ENCODE measurements around the gene PDE6D. TPM values are rescaled to one million over a fixed set of nuclear protein-coding genes. Genes with fewer than 3 reads are reported as not detected.
"Not testable (repeated sequence)": the region's sequence is repeated elsewhere in the genome, so short reads cannot be mapped to it uniquely, and the experiment has no call there.

PDE6D gene
- total RNA-seq, 2 donors from 2014 or later = 20.4 to 28.9 TPM

- Mint-ChIP-seq H3K36me3 (ENCODE audit: low read depth) (peaks cover 17% of the 10 kb centered on the region), H3K27me3 (no peaks in the 10 kb centered on the region), H3K4me3 (no peak overlapping the region), H3K27ac (no peak overlapping the region), H3K4me1 (peaks cover 15% of the 10 kb centered on the region), H3K9me3 (no peaks in the 10 kb centered on the region)
- ATAC-seq (replicated peaks) = peak; percentile 51
Measured at GRCh38 chr2:231717281-231718171, 63.6 kb downstream of the PDE6D start.

GRCh38 chr2:231716666-231717280, 64.3 kb downstream of the PDE6D start:
- Mint-ChIP-seq H3K27ac (no peak overlapping the region), H3K4me3 (no peak overlapping the region), H3K4me1 (peaks cover 23% of the 10 kb centered on the region), H3K9me3 (no peaks in the 10 kb centered on the region), H3K27me3 (no peaks in the 10 kb centered on the region), H3K36me3 (ENCODE audit: low read depth) (peaks cover 25% of the 10 kb centered on the region)
- ATAC-seq (replicated peaks) = no peak

GRCh38 chr2:231715988-231716616, 65.0 kb downstream of the PDE6D start:
- peaks cover 32% of the 10 kb centered on the region for H3K36me3 Mint-ChIP-seq (ENCODE audit: low read depth)
- no peaks in the 10 kb centered on the region for H3K27me3 Mint-ChIP-seq
- no peak overlapping the region for H3K4me3 Mint-ChIP-seq
- ATAC-seq (replicated peaks) = no peak
- peaks cover 27% of the 10 kb centered on the region for H3K4me1 Mint-ChIP-seq
- H3K27ac Mint-ChIP-seq = peak overlapping the region; percentile 17
- no peaks in the 10 kb centered on the region for H3K9me3 Mint-ChIP-seq

- peak overlapping the region; percentile 69 for H3K27ac Mint-ChIP-seq
- H3K4me3 Mint-ChIP-seq = no peak overlapping the region
- ATAC-seq (replicated peaks) = no peak
- H3K27me3 Mint-ChIP-seq = no peaks in the 10 kb centered on the region
- no peaks in the 10 kb centered on the region for H3K9me3 Mint-ChIP-seq
- H3K4me1 Mint-ChIP-seq = peaks cover 27% of the 10 kb centered on the region
- H3K36me3 Mint-ChIP-seq (ENCODE audit: low read depth) = peaks cover 38% of the 10 kb centered on the region
Measured at GRCh38 chr2:231715499-231715837, 65.6 kb downstream of the PDE6D start.

GRCh38 chr2:231714639-231715498, 66.2 kb downstream of the PDE6D start:
- Mint-ChIP-seq H3K36me3 (ENCODE audit: low read depth) (peaks cover 42% of the 10 kb centered on the region), H3K27ac (peak overlapping the region; percentile 69), H3K9me3 (no peaks in the 10 kb centered on the region), H3K4me1 (peaks cover 27% of the 10 kb centered on the region), H3K4me3 (no peak overlapping the region), H3K27me3 (no peaks in the 10 kb centered on the region)
- ATAC-seq (replicated peaks) = peak; percentile 31

- ATAC-seq (replicated peaks) = peak; percentile 52
- H3K27me3 Mint-ChIP-seq = no peaks in the 10 kb centered on the region
- H3K9me3 Mint-ChIP-seq = no peaks in the 10 kb centered on the region
- H3K4me1 Mint-ChIP-seq = peaks cover 27% of the 10 kb centered on the region
- H3K27ac Mint-ChIP-seq = peak overlapping the region; percentile 89
- peak overlapping the region; percentile 71 for H3K4me3 Mint-ChIP-seq
- peaks cover 51% of the 10 kb centered on the region for H3K36me3 Mint-ChIP-seq (ENCODE audit: low read depth)
Measured at GRCh38 chr2:231713730-231714638, 67.1 kb downstream of the PDE6D start.

GRCh38 chr2:231713406-231713729, 67.7 kb downstream of the PDE6D start:
- Mint-ChIP-seq H3K27ac (peak overlapping the region; percentile 89), H3K36me3 (ENCODE audit: low read depth) (peaks cover 57% of the 10 kb centered on the region), H3K4me1 (peaks cover 27% of the 10 kb centered on the region), H3K4me3 (peak overlapping the region; percentile 71)
- H3K27me3 Mint-ChIP-seq; H3K9me3 Mint-ChIP-seq; ATAC-seq (replicated peaks): not testable (repeated sequence)

GRCh38 chr2:231712451-231713021, 68.5 kb downstream of the PDE6D start:
- H3K27me3 Mint-ChIP-seq; H3K9me3 Mint-ChIP-seq; ATAC-seq (replicated peaks): not testable (repeated sequence)
- Mint-ChIP-seq H3K4me3 (peak overlapping the region; percentile 91), H3K36me3 (ENCODE audit: low read depth) (peaks cover 63% of the 10 kb centered on the region), H3K4me1 (peaks cover 27% of the 10 kb centered on the region), H3K27ac (peak overlapping the region; percentile 94)

- H3K4me1 Mint-ChIP-seq = peaks cover 27% of the 10 kb centered on the region
Measured at GRCh38 chr2:231711677-231712450, 69.2 kb downstream of the PDE6D start.

GRCh38 chr2:231710799-231711676, 70.0 kb downstream of the PDE6D start:
- H3K4me1 Mint-ChIP-seq = peaks cover 27% of the 10 kb centered on the region
- peaks cover 63% of the 10 kb centered on the region for H3K36me3 Mint-ChIP-seq (ENCODE audit: low read depth)

More at GRCh38 chr2:231711677-231712450, 69.2 kb downstream of the PDE6D start:
- Mint-ChIP-seq H3K36me3 (ENCODE audit: low read depth) (peaks cover 63% of the 10 kb centered on the region), H3K27me3 (no peaks in the 10 kb centered on the region), H3K9me3 (no peaks in the 10 kb centered on the region), H3K27ac (peak overlapping the region; percentile 94), H3K4me3 (peak overlapping the region; percentile 91)
- ATAC-seq (replicated peaks) = no peak

GRCh38 chr2:231709981-231710798, 70.9 kb downstream of the PDE6D start:
- H3K36me3 Mint-ChIP-seq (ENCODE audit: low read depth) = peaks cover 63% of the 10 kb centered on the region
- ATAC-seq (replicated peaks) = peak; percentile 22

More at GRCh38 chr2:231710799-231711676, 70.0 kb downstream of the PDE6D start:
- no peaks in the 10 kb centered on the region for H3K27me3 Mint-ChIP-seq
- H3K27ac Mint-ChIP-seq = peak overlapping the region; percentile 94
- H3K4me3 Mint-ChIP-seq = peak overlapping the region; percentile 91
- H3K9me3 Mint-ChIP-seq = no peaks in the 10 kb centered on the region
- ATAC-seq (replicated peaks) = no peak

More at GRCh38 chr2:231709981-231710798, 70.9 kb downstream of the PDE6D start:
- H3K27me3 Mint-ChIP-seq = no peaks in the 10 kb centered on the region
- H3K4me1 Mint-ChIP-seq = peaks cover 24% of the 10 kb centered on the region
- peak overlapping the region; percentile 94 for H3K27ac Mint-ChIP-seq
- H3K9me3 Mint-ChIP-seq = no peaks in the 10 kb centered on the region
- H3K4me3 Mint-ChIP-seq = peak overlapping the region; percentile 91
